Measurements from ENCODE around the gene CXorf58.

Gene CXorf58

DNA sequence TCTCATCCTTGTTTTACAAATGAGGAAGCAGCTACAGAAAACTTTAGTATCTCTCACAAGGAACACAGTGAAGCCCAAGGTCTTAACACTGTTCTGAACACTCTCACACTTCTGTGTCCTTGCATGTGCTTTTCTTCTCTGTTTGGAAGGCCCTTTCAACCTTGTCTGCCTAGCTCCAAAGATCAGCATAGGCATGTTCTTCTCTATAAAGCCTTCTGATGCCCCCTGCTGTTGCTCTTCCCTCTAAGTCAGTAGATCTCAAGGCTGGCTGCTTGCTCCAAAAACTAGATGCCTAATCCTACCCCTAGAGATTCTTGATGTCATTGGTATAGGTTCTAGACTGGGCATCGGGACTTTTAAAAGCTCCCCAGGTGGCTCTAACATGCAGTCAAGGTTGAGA is 6.0 kb upstream of the CXorf58 start:
- DNase-seq = peak; percentile 71

DNA sequence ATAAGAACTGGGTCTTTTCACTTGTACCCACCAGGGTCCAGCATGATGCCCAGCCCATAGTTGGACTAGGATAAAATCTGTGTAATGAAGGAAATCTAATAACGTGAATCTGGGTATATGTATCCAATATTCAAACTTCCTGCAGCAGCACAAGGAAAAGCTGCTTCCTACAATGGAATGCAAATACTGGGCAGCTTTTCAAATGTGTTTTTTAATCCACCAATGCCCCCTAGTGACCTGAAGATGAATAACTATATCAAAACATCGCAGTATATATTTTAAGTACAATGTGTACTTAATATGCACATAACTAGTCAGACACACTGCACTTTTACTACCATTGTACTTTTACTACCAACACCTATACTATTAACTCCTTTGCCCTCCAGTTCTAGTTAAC is 5.4 kb upstream of the CXorf58 start:
- DNase-seq = peak; percentile 54

DNA sequence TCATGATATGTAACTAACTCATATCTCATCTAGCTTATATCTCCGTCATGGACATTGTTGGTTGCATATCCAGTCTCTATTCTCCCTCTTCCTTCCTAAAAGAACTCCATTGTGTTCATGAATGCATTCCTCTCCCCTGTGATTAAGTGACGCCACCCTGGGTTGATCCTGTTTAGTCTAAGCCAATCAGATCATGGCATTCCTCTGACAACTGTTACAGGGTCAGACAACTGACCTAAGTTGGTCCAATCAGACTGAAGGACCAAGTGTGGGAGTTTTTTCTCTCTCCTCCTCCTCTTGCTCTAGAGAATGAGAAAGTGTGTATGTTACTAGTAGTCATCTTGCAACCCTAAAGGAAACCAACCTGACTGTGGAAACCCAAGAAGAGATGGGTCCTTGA is 3.7 kb upstream of the CXorf58 start:
- DNase-seq = no peak

- DNase-seq = no peak
Measured at GRCh38 chrX:23907111-23907497, 702 bp upstream of the CXorf58 start.

- DNase-seq = no peak
Measured at GRCh38 chrX:23908219-23909004, 606 bp downstream of the CXorf58 start.

DNA sequence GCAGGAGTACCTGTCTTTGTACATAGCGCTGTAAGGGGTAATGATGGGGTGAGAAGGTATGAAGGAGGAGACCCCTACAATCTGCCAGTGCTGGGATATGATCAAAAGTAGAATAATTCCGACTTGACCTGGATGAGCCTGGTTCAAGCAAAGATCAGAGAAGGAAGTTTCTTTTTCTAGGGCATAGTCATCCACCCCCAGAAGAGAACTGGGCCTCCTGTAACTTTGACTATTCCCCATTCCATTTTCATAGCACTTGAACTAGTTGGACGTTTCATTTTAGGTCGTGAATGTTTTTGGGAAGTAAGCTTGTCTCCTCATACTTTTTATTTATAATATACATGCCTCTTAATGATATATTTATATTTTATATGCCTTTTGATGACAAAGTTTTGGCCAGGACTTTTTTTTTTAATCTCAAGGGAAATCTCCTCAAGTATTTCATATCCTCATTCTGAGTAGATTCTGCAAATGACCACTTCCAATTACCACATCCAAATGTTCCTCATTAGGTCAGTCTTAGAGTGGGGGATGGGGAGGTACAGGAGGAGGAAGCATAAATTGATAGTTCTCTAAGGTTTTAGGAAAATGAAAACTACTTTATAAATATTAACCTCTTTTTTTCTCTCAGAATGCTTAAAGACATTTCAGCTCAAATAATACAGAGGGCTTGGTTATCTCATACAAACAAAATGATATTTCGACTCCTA is 3.5 kb downstream of the CXorf58 start:
- no peak for DNase-seq

DNA sequence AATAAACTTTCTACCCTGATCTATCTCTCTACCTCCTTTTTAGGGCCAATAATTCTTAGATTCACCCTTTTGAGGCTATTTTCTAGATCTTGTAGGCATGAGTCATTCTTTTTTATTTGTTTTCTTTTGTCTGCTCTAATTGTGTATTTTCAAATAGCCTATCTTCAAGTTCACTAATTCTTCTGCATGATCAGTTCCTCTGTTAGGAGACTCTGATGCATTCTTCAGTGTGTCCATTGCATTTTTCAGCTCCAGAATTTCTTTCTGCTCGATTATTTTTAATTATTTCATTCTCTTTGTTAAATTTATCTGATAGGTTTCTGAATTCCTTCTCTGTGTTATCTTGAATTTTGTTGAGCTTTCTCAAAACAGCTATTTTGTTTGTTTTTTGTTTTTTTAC is 11.3 kb downstream of the CXorf58 start:
- DNase-seq = no peak

GRCh38 chrX:23919706-23920320 is 12.0 kb downstream of the CXorf58 start:
- no peak for DNase-seq

- DNase-seq = no peak
Measured at GRCh38 chrX:23926015-23926414, 18.2 kb downstream of the CXorf58 start.

DNA sequence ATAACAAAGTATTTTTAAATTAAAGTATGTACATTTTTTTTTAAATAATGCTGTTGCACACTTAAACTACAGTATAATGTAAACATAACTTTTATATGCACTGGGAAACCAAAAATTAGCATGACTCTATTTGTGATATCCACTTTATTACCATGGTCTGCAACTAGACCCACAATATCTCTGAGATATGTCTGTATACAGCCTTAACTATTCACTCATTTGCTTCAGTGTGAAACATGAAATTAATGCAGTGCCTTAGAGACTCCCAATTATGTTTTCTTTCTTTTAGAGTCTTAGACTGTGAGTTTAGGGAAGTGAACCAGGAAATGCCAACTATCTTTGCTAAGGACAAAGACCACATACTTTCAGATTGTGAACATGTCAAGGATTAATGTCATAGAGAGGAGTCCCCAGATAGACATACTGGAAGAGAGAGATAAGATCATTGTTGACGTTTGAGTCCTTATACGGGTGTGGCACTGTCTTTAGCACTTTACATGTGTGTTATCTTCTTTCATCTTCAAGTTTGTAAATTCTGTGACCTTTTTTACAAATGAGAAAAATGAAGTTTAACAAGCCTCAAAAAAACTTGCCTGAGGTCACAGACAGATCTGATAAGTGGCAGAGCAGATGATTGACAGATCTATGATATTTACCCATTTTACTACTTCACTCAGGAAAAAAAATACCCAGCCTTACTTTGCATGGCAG is 23.2 kb downstream of the CXorf58 start:
- no peak for DNase-seq

GRCh38 chrX:23932046-23932445 is 24.2 kb downstream of the CXorf58 start:
- DNase-seq = no peak

DNA sequence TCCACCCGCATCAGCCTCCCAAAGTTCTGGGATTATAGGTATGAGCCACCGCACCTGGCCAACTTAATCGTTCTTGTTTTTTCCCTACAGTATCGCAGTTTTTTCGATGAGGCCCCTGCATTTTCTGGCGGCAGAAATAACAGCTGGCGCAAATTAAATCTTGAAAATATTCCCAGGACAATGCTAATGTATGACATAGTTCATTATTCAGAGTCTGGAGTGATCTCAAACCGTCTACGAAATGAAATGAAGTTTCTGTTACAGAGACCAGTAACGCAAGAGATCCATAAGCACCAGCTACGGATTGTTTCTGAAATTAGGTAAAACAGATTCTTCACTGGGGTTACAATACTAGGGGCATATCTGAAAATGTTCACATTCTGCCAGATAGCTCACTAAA is 27.3 kb downstream of the CXorf58 start:
- no peak for DNase-seq

DNA sequence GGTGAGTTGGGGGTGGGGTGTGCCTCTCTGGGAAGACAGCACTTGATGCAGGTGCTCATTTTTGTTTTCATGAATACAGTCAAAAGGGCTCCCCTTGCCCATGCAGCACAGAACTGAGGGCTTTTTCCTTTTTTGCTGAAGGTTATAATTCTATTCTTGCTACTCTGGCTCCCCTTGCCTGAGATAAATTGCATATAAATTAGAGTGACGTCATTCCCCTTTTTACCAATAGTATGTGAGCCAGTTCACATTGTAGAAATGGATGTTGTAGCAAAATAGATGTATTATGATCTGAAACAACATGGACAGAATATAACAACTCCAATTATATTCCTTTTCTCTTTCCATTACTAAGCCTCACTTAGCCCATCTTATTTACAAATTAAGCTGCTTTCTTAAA is 28.4 kb downstream of the CXorf58 start:
- no peak for DNase-seq

DNA sequence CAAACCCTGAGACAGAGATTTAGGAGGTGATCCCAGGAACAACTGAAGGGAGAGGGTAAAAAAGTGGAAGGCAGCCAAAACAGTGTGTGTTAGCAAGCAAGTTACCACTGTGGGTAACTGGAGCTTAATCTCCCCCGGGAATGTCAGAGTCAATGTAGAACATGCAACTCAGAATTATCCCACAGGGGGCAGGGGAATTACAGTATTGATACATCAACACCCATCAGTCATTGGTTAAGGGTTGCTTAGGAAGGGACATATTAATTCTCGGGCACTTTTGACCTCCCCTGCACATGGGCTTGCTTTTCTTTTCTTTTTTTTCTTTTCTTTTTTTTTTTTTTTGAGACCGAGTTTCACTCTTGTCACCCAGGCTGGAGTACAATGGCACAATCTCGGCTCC is 29.3 kb downstream of the CXorf58 start:
- no peak for DNase-seq

GRCh38 chrX:23938690-23939089 is 30.9 kb downstream of the CXorf58 start:
- DNase-seq = no peak

GRCh38 chrX:23939203-23939602 is 31.4 kb downstream of the CXorf58 start:
- no peak for DNase-seq

DNA sequence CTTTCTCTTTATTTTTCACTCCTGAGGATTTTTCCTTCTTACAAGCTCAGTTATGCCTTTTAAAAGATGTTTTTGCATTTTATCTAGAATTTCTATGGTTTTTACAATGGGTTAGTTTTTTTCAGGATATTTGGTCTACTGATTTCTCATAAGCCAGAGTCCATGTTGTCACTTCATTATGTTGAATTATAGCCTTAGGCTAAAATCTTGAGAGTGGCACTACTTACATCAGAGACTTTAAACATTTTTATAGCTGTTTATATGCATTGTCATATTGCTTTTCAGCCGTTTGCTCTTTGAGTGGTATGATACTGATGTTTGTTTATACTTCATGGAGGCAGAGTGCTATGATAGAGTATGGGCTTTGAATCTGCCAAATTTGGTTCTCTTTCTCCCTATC is 36.4 kb downstream of the CXorf58 start:
- DNase-seq = no peak

GRCh38 chrX:23945206-23945605 is 37.4 kb downstream of the CXorf58 start:
- DNase-seq = no peak

GRCh38 chrX:23952391-23952790 is 44.6 kb downstream of the CXorf58 start:
- DNase-seq = no peak

DNA sequence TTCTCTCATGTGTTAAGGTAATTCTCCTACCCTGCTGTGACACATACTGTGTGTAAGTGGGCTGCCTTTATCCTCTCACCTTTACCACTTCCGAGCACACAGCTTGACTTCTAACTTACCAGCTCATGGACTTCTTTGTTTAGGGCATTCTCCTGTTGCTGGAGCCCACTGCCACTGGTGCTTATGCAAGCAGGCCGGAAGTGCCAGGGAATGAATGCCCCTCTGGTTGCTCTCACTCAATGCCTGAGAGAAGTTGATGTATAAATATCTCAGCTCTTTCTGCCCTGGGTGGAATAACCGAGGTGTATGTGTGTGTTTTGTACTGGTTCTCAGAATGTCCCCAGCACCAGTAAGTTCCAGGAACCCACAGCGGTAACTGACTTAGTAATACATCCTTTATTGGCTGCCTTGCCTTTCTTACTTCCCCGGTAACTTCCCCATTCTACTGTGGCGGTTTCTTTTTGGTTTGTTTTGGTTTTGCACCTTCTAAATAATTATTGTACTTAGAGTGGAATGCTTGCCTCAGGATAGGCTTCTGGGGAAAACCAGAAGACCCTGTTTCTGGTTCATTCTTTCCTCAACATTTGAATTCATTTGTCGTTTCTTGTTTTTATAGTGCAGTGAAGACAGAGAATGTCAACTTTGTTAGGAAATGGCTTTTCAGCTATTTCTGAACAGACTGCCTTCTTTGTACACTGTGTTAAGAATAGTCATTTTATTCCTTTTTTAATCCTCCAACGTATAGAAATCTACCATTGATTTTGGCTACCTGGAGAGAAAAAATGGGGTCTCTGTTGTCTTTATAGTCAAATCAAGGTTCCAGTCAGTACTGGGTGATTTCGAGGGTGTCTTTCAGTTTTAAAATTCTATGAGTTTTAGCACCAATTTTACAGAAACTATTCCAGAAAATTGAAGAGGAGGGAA is 45.4 kb downstream of the CXorf58 start:
- no peak for DNase-seq

GRCh38 chrX:23953908-23954269 is 46.1 kb downstream of the CXorf58 start:
- DNase-seq = no peak

- DNase-seq = no peak
Measured at GRCh38 chrX:23954396-23954795, 46.6 kb downstream of the CXorf58 start.

Data from HCEC 1CT (cell line).